GM18511 (cell line): ENCODE results near the gene KCMF1.
"Not testable (repeated sequence)": the region's sequence is repeated elsewhere in the genome, so short reads cannot be mapped to it uniquely, and the experiment has no call there.

Source experiments
- ATAC-seq: cut with Tn5 transposase; IDR thresholded peaks from one replicate; pipeline ENCODE4 v1.9.1; 2021; ENCODE audit warnings: mild to moderate bottlenecking, moderate library complexity; ENCODE audit not compliant: unreplicated experiment

Gene KCMF1

DNA sequence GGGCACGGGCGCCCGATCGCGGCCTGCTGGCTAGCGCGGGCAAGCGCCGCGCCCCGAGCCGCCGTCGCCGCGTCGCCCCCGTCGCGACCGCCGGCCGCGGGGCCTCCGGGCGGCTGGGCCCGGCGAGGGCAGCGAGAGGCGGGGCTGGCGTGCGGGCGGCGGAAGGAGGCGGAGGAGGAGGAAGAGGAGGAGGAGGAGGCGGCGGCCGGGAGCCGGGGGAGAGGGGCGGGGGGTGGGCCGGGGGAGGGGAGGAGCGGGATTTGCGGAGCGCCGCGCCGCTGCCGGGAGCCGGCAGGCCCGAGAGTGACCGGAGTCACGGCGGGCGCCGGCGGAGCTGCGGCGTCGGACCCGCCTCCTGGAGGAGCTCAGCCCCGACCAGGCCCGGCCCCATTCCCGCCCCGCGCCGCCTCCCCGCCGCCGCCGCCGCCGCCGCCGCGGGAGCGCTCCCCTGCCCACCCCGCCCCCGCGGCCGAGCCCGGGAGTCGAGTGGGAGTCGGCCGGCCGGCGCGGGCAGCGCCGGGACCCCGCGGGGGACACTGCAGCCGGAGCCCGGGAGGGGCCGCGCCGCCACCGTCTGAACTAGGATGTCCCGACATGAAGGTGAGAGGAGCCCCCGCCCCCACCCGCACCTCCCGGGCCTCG lies at the start of gene KCMF1:
Gene KCMF1 (plus strand): TSS at position 294 of the 642 bp plus-strand sequence. CDS start 291 bp downstream, at position 585.
- peak; percentile 62 for ATAC-seq

DNA sequence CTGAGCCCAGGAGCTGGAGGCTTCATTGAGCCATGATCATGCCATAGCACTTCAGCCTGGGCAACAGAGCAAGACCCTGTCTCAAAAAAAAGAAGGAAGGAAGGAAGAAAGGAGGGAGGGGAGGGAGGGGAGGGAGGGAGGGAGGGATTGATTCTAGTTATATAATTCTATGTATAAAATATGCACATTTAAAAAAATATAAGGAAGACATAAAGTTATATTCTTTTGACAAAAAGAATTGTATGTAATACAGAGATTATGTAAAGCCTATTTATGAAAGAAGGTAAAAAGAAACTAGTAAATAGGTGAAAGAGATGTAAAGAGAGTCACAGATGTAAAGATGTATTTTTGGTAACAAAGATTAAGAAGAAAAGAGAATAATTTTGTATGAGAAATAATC lies 48.0 kb upstream of the KCMF1 start:
- no peak for ATAC-seq

DNA sequence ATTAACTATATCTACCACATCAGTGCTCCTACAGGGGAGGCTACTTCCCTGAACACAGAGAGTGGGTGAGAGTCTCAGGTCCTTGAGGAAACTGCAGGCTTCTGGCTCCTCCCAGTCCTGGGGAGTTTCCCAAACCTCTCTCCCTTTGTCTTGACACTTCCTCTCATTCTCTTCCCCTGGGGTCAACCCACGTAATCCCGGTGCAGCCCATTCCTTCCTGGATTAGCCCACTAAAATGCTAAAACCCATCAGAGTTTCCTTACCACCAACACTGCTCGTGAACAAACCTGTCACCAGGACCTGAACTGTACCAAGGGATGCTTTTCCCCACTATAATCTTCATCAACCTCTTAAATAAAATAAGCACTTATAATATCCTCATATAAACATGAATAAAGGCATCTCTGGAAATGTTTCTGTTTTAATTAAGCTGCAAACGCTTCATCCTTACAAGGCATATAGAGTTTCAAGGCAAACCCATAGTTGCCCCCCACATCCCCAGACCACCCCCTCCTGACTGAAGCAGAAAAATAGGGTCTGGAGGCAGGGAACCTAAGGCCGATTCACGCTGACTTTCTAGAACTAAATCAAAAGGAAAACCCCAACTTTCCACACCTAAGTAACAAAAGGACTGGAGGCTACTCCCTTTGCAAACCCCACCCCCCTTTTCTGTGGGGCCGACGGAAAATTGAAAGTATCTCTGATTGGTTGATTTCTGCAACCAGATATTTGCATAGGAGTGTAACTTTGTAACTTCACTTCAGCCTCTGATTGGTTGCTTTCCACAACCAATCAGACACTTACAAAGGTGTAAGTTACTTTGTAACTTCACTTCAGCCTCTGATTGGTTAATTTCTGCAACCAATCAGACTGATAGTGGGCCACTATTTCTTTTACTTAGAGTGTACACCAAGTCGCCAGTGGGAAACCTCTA lies 46.5 kb upstream of the KCMF1 start:
- ATAC-seq = peak; percentile 38

DNA sequence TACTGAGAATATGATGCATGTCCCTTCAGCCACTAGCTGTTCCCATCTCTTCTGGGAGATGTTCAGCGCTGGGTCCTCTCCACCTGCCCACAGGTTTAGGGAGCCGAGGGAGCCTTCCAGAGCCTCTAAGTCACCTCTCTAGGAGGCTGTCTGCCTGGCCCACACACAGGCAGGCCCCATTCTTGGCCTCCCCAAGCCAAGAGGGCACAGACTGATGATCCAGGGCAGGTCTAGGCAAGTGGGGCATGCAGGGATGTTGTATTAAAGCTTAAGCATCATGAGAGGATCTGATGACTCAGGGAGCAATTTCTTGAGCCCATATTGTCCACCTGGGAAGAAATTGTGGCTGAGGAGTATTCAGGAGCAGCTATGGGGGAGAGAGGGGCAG lies 45.6 kb upstream of the KCMF1 start:
- peak; percentile 13 for ATAC-seq

DNA sequence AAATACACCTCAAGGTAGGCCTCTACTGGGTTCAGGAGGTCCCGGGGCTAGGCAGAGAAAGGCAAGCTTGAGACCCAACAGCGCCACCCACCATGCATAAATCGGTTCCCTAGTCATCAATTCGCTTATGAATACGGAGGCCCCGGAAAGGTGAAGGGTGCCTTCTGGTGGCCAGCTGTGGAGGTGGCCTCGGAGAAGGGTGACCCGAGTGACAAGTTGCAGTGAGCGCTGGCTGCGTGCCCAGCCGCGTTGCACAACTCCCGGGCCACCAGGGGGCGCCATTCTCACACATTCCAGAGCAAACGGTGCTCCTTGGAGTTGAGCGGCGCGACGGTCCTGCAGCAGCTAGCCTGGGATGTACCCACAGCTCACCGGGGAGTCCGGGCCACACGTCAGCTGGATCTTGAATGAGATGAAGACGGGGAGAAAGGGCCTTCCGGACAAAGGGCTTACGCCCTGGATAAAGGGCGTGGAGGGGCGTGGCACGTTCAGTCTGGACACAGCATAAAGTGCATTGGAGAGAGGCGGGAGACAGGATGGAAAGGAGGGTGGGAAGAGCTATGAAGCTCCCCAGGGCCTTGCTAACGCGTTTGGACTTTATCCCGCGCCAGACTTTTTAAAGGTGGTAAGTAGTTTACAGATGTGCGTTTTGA lies 45.1 kb upstream of the KCMF1 start:
- ATAC-seq = peak; percentile 76

DNA sequence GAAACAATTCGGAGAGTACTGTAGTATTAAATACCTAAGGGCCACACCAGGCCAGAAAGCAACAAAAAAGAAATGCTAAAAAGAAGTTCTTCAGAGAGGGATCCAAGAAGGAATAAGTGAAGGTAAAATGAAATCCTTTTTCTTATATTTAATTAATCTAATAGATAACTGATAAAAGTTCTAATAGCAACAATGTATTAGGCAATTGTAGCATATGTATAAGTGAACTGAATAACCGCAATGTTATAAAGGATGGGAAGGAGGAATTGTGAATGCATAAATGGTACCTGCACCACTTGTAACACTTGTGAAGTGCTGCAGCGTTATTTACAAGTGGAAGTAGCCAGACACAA lies 43.7 kb upstream of the KCMF1 start:
- ATAC-seq = no peak

DNA sequence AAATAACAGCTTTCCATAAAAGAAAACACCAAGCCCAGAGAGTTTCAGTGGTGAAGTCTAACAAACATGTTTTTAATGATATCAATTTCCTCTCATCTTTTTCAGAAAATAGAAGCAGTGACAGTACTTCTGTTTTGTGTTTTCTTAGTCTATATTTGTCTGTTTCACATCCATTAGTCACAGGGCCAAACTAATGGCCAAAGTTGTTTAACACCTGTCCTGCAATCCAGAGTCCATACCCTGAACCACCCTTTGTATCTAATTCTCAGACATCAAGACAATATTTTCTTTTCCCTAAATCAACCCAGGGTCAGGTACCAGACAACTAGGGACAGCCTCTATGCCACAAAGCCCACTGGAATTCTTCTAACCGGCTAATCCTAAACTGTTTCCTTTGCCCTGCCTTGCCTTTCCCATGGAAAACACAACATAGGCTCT lies 39.6 kb upstream of the KCMF1 start:
- ATAC-seq = peak; percentile 64

DNA sequence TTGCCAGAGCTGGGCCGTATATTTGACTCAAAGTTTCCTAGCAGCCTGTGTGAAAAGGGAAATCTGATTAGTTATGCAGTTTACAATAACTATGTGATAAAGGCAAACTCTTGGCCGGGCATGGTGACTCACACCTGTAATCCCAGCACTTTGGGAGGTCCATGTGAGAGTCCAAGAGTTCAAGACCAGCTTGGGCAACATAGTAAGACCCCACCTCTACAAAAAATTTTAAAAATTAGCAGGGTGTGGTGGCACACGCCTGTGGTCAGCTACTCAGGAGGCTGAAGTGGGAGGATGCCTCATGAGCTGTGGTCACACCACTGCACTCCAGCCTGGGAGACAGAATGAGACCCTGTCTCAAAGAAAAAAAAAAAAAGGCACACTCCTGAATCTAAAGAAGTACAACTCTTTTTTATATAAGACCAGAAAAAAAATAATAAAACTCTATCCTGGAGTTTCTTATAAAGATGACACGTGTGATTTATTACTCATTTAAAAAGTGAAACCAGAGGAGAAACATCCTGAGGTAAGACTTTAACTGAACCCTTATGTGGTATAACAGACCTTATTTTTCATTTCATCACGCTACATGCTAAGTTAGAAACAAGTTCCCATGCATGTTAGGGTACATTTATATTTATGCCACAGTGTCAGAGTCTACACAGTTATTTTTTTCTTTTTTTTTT lies 32.6 kb upstream of the KCMF1 start:
- peak; percentile 38 for ATAC-seq

DNA sequence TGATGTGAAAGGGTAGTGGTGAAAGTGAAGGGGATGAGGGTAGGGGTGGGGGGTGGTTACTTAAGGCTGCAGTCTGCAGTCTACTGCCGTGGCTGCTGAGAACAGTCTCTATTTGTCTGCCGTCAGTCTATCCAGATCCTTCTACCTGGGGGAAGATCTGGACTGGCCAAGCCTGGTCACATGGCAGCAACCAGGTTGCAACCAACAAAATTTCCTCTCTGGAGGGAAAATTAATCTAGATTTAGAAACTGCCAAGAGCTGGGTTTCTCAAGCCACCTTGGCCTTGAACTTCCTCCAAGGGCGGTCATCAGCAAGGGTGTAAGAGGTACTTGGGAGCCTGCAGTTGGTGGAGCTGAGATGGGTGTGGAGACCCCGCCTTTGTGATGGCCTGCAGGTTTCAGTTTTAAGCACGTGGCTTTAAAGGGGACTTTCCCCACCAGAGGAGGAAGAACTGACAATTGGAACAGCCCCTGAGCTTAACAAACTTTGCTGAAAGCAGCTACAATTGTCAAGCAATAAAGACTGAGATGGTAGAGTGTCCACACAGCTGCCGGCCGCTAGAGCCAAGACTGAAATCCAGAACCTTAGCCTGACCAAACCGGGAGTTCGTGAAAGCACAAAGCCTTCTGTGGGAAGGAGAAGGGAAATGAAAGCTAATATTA lies 31.4 kb upstream of the KCMF1 start:
- ATAC-seq = peak; percentile 78

DNA sequence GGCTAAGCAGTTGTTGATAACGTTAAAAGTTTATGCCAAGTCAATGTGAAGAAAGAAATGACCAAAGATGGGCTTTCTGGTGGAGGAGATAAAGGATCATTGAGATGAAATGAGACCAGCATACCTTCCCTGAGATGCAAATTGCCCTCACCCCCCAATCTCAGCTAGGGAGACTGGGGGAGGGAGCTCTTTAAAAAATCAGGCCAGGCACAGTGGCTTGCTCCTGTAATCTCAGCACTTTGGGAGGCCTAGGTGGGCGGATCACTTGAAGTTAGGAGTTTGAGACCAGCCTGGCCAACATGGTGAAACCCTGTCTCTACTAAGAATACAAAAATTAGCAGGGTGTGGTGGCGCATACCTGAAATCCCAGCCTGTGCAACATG lies 30.9 kb upstream of the KCMF1 start:
- peak; percentile 16 for ATAC-seq

DNA sequence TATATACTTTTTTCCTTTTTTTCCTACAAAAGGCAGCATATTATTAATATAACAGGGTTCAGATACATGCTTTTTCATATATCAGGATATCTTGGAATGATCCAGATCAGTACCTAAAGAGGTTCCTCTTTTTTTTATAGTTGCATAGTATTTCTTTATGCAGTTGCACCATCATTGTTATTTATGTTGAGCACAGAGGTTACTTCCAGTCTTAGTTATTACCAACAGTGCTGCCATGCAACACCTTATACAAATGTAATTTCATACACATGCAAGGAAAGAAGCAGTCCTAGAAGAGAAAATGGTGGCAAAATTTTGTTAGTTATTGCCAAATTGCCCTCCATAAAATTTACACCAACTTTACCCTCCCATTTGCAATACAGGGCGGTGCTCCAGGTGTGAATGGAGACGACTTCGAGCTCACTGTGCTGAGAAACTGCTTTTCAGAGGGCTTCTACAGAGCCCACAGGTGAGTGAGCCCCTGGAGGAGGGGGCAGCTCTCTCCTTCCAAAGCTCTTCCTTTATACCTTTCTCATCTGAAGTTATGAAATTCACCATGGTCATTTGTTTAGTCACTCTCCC lies 30.0 kb upstream of the KCMF1 start:
- no peak for ATAC-seq

DNA sequence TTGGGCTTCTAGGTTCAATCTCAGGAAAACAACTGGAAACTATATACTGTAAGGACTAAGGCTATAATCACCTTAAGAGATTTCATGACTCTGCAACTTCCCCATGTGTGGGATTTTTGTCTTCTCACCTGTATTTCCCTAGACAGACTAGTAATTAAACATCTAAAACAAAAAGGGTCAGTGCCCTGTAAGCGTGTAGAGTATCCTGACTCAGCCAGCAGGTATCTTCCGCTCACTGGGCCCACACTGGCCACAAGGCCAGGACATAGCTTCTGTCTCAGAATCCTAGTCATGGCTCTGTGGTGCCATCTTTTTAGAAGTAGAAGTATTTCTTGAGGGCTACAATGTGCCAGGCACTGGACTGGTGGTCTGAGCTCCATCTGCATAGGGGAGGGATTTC lies 28.8 kb upstream of the KCMF1 start:
- no peak for ATAC-seq

DNA sequence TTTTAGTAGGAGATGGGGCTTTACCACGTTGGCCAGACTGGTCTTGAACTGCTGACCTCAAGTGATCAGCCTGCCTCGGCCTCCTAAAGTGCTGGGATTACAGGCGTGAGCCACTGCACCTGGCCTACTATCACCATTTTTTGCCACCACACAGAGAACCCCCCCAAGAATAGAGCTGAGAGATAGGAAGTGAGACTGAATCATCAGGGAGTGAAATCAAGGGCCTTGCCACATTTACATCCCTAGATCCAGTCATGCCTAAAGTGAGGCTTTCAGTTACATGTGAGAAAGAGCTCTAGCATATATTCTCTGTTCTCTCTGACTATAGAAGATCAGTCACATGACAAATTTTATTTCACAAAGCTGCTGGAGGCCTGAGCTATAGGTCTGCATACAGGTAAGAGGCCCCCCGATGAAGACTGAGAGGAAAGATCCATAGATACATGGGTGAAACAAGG lies 28.0 kb upstream of the KCMF1 start:
- ATAC-seq = peak; percentile 34

DNA sequence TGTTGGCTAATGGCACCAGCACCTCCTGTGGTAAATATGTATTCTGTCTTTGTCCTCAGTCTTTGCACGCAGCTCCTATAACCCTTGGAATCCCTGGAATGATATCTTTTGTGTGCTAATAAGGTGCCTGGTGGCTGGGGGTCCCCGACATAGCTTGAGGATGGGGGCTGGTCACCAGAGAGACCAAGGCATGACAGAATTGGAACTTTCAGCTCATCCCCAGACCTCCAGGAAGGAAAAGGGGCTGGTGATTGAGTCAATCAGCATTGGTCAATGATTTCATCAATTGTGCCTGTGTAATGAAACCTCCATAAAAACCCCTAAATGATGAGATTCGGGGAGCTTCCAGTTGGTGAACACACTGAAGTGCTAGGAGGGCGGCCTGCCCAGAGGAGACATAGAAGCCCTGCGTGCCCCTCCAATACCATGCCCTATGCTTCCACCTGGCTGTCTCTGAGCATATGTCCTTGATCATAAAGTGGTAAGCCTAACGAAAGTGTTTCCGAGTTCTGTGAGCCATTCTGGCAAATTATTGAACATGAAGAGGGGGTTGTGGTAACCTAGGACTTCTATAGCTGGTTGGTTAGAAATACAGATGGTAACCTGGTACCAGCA lies 26.6 kb upstream of the KCMF1 start:
- no peak for ATAC-seq

DNA sequence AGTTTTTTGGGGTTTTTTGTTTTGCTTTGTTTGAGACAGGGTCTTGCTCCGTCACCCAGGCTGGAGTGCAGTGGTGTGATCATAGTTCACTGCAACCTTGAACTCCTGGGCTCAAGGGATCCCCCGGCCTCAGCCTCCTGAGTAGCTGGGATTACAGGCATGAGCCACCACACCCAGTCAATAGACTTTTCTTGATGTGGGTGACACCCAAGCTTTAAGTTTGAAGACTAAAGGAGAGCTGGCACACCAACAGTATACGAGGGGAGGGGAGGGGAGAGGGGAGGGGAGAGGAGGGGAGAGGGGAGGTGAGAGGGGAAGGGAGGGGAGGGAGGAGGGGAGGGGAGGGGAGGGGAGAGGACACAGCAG lies 25.1 kb upstream of the KCMF1 start:
- ATAC-seq = not testable (repeated sequence)

DNA sequence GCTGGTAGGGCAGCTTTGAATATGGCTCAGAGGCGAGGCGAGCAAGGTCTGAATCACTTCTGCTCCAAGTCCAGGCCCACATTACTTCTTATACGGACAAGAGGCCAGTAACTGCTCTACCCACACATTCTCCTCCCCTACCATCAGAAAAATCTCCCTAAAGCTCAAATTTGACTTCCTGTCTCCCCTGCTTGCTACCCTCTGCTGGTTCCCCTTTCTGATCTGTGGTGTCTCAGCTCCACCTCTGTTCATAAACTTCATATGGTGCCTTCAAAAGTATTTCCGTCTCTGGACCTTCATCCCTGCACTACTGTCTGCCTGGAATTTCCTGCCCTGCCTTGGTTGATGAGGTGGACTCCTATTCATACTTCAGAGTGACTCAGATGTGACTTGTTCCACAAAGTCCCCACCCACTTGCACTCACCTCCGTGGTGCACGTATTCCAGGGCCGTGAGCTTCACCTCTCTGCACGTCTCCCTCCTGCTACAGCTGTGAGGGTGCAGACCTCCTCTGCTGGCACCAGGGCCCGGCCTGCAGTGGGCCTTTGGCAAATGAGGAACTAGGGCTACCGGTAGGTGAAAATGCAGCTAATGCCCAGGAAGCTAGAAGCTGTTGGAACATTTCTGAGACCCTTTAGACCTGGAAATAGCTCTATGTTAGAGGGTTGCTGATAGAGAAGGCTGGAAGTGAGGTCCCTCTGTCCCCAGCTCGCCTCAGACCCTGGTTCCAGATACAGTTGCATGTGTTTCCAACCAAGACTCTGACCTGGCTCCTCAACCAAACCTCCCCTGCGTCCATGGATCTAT lies 24.6 kb upstream of the KCMF1 start:
- peak; percentile 79 for ATAC-seq

DNA sequence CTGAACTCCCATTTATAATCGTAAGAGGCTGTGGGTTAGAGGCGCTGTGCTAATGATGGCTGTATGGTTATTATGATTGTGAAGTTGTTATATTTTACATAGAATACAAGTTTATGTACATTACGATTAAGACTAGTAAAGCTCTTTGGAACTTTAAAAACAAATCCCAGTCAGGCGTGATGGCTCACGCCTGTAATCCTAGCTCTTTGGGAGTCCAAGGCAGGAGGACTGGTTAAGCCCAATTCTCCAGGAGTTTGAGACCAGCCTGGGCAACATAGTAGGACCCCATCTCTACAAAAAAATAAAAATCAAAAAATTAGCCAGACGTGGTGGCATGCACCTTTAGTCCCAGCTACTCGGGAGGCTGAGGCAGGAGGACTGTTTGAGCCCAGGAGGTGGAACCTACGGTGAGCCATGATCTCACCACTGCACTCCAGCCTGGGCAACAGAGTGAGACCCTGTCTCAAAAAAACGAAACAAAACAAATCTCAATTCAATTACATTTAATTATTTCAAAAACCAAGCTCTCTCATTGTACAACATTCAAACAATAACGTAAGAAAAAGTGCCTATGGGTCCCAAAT lies 23.9 kb upstream of the KCMF1 start:
- no peak for ATAC-seq

DNA sequence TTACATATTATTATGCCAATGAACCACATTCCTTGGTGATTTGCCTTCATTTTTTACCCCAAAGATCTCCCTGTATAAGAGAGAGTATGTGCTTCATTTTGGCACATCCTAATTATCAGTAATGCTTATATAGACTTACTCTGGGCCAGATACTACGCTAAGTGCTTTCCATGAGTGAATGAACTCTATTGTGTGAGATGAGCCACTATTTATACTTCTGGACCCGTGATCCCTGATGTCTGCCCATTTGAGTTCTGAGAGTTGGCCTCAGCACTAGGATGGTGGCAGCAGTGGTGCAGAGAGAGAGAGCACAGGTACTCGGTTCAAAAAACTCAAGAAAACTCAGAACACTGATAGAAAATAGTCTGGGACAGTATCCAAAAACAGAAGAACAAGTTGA lies 17.4 kb upstream of the KCMF1 start:
- no peak for ATAC-seq

DNA sequence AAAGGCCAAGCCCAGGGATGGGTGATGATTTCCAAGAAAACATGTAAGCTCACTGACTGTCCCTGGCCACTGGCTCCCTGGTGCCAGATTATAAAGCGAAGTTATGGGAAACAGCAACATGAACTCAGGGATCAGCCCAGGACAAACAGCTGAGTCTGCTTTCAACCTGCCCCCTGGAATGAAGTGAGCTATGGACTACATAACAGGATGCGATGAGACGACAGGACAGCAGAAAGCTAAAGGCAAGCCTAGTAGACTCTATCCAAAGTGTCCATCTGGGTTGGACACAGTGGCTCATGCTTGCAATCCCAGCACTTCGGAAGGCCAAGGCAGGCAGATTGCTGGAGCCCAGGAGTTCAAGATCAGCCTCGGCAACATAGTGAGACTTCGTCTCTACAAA lies 16.6 kb upstream of the KCMF1 start:
- ATAC-seq = no peak
